ENCODE data around the gene BAHCC1. TPM values are rescaled to one million over a fixed set of nuclear protein-coding genes. Genes with fewer than 3 reads are reported as not detected.
A peak's percentile ranks its signal among the peaks of the same experiment; 100 is the strongest.

Gene BAHCC1
- total and polyA plus RNA-seq, 9 of the 15 experiments (the other 6 are each of a cell fraction or from before 2014, with no cell fraction given), result 0.14 to 26.9 (median 5.0) TPM

DNA sequence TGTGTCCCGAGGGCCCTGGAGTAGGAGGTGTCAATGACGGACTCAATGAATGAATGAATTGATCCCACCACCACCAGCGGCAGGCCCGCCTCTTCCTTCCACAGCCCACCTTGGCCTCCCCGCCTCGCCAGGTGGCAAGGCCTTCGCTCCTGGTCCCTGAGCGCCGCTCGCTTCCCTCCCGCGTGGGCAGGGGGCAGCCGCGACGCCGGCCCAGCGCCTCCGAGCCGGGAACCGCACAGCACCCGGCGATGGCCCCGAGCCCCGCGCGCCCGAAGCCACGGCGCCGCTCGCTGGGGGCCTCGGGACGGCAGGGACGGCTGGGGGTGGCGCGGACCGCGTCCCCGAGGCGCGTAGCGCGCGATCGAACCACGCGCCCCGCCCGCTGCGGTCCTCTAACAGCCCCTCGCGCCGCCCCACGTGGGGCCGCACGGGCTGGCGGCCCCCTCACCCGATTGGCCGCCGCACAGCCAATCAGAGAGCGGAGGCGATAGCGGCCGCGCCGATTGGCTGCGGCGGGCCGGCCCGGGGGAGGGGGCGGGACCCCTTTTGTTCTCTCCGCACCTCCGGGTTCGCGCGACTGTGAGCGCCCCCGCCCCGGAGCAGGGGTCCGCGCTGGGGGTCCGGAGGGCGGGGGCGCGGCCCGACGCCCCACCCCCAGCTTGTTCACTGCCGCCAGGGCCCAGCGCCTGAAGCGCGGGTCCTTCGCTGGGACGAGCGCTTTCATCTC, 86.0 kb downstream of the BAHCC1 start (continued):
- TF ChIP-seq, protein P1, sequence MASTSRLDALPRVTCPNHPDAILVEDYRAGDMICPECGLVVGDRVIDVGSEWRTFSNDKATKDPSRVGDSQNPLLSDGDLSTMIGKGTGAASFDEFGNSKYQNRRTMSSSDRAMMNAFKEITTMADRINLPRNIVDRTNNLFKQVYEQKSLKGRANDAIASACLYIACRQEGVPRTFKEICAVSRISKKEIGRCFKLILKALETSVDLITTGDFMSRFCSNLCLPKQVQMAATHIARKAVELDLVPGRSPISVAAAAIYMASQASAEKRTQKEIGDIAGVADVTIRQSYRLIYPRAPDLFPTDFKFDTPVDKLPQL (IDR thresholded peaks at IDR 0.05; ENCODE audit: extremely low read depth, insufficient read length), result no peak
- TF ChIP-seq NCOA2 (IDR thresholded peaks at IDR 0.05; ENCODE audit: partially characterized antibody in 2 of 2), result no peak
- TF ChIP-seq MIER1 (IDR thresholded peaks at IDR 0.05; ENCODE audit: low read depth), result no peak
- no peak for TF ChIP-seq TAL1 (IDR thresholded peaks at IDR 0.05)
- no peak for TF ChIP-seq KHSRP (IDR thresholded peaks at IDR 0.05)
- TF ChIP-seq ZC3H8 (IDR thresholded peaks at IDR 0.05), result no peak
- TF ChIP-seq, protein P2, sequence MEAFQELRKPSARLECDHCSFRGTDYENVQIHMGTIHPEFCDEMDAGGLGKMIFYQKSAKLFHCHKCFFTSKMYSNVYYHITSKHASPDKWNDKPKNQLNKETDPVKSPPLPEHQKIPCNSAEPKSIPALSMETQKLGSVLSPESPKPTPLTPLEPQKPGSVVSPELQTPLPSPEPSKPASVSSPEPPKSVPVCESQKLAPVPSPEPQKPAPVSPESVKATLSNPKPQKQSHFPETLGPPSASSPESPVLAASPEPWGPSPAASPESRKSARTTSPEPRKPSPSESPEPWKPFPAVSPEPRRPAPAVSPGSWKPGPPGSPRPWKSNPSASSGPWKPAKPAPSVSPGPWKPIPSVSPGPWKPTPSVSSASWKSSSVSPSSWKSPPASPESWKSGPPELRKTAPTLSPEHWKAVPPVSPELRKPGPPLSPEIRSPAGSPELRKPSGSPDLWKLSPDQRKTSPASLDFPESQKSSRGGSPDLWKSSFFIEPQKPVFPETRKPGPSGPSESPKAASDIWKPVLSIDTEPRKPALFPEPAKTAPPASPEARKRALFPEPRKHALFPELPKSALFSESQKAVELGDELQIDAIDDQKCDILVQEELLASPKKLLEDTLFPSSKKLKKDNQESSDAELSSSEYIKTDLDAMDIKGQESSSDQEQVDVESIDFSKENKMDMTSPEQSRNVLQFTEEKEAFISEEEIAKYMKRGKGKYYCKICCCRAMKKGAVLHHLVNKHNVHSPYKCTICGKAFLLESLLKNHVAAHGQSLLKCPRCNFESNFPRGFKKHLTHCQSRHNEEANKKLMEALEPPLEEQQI (IDR thresholded peaks at IDR 0.05), result no peak
- TF ChIP-seq ZNF212 (CRISPR knock-in tag; IDR thresholded peaks at IDR 0.05), result no peak
- TF ChIP-seq ZNF384 (IDR thresholded peaks at IDR 0.05; ENCODE audit: low read depth, low read length), result no peak
- TF ChIP-seq PTBP1 (IDR thresholded peaks at IDR 0.05; ENCODE audit: low read depth, low read length), result no peak
- no peak for TF ChIP-seq U2AF1 (optimal IDR thresholded peaks at IDR 0.05; ENCODE audit: low read depth, low read length)
- TF ChIP-seq HNRNPK (IDR thresholded peaks at IDR 0.05; ENCODE audit: low read depth, low read length, poor library complexity, severe bottlenecking), result no peak
- TF ChIP-seq, protein P3, sequence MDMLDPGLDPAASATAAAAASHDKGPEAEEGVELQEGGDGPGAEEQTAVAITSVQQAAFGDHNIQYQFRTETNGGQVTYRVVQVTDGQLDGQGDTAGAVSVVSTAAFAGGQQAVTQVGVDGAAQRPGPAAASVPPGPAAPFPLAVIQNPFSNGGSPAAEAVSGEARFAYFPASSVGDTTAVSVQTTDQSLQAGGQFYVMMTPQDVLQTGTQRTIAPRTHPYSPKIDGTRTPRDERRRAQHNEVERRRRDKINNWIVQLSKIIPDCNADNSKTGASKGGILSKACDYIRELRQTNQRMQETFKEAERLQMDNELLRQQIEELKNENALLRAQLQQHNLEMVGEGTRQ (CRISPR knock-in tag; IDR thresholded peaks at IDR 0.05), result peak; percentile 82
- no peak for TF ChIP-seq ZC3H11A (IDR thresholded peaks at IDR 0.05; ENCODE audit: low read depth, low read length)
- TF ChIP-seq, protein P4, sequence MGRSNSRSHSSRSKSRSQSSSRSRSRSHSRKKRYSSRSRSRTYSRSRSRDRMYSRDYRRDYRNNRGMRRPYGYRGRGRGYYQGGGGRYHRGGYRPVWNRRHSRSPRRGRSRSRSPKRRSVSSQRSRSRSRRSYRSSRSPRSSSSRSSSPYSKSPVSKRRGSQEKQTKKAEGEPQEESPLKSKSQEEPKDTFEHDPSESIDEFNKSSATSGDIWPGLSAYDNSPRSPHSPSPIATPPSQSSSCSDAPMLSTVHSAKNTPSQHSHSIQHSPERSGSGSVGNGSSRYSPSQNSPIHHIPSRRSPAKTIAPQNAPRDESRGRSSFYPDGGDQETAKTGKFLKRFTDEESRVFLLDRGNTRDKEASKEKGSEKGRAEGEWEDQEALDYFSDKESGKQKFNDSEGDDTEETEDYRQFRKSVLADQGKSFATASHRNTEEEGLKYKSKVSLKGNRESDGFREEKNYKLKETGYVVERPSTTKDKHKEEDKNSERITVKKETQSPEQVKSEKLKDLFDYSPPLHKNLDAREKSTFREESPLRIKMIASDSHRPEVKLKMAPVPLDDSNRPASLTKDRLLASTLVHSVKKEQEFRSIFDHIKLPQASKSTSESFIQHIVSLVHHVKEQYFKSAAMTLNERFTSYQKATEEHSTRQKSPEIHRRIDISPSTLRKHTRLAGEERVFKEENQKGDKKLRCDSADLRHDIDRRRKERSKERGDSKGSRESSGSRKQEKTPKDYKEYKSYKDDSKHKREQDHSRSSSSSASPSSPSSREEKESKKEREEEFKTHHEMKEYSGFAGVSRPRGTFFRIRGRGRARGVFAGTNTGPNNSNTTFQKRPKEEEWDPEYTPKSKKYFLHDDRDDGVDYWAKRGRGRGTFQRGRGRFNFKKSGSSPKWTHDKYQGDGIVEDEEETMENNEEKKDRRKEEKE (IDR thresholded peaks at IDR 0.05; ENCODE audit: borderline replicate concordance in 1 of 2, control insufficient read depth in 1 of 2, low read depth in 2 of 2, low read length in 1 of 2), result no peak
- peak; percentile 38; the same call in 1 of the 2 replicates for TF ChIP-seq ATF7 (IDR thresholded peaks at IDR 0.05)
- no peak for TF ChIP-seq NCOA6 (IDR thresholded peaks at IDR 0.05)
- TF ChIP-seq RBM15 (IDR thresholded peaks at IDR 0.05; ENCODE audit: insufficient read depth, low read length), result no peak
- peak; percentile 81 for TF ChIP-seq ZBTB9 (CRISPR knock-in tag; IDR thresholded peaks at IDR 0.05)
- TF ChIP-seq THRAP3 (IDR thresholded peaks at IDR 0.05; ENCODE audit: borderline replicate concordance), result no peak
